HEK293T (cell line): Measurements from ENCODE around the gene INSYN1.

Experiments
- CTBP1 ChIP-seq: fragments of 450-650 bp; IDR thresholded peaks from 2 replicates; pipeline ENCODE4 v1.6.1; 2016; ENCODE audit warnings: borderline replicate concordance
- ELF4 ChIP-seq: fragments of 450-650 bp; IDR thresholded peaks from 2 replicates; pipeline ENCODE4 v1.6.1; 2017; ENCODE audit warnings: antibody characterized with exemption
- FOXA1 ChIP-seq: fragments of 450-650 bp; IDR thresholded peaks from 2 replicates; pipeline ENCODE4 v1.6.1; 2016; ENCODE audit warnings: mild to moderate bottlenecking
- FOXK2 ChIP-seq: fragments of 450-650 bp; IDR thresholded peaks from 2 replicates; pipeline ENCODE4 v1.6.1; 2016; ENCODE audit warnings: mild to moderate bottlenecking
- HDGF ChIP-seq: fragments of 450-650 bp; IDR thresholded peaks from 2 replicates; pipeline ENCODE4 v1.6.1; 2017; ENCODE audit warnings: antibody characterized with exemption, borderline replicate concordance
- L3MBTL2 ChIP-seq: fragments of 450-650 bp; conservative IDR thresholded peaks from 2 replicates; pipeline ENCODE4 v1.6.1; 2016; ENCODE audit warnings: mild to moderate bottlenecking
- SP1 ChIP-seq: fragments of 450-650 bp; IDR thresholded peaks from 2 replicates; pipeline ENCODE4 v1.6.1; 2017
- SUZ12 ChIP-seq: fragments of 450-650 bp; IDR thresholded peaks from 2 replicates; pipeline ENCODE4 v1.6.1; 2016; ENCODE audit warnings: mild to moderate bottlenecking
- TARDBP ChIP-seq: fragments of 450-650 bp; IDR thresholded peaks from 2 replicates; pipeline ENCODE4 v1.6.1; 2016

GRCh38 chr15:73687351-73687750 is 65.8 kb downstream of the INSYN1 start:
- TF ChIP-seq ELF4 (no peak), FOXK2 (no peak), HDGF (no peak), TARDBP (no peak), SUZ12 (no peak), SP1 (no peak), CTBP1 (no peak), FOXA1 (no peak), L3MBTL2 (no peak)
